Cardiac atrium fibroblast (primary cell): ENCODE data around the gene CDYL2. TPM values are rescaled to one million over a fixed set of nuclear protein-coding genes. Genes with fewer than 3 reads are reported as not detected.

ENCODE experiments used
- total RNA-seq: library from RNA; depleted of rRNA; stranded (reverse); fragments of >200 nt; gene quantifications from 2 replicates; pipeline ENCODE4 v1.2.3, GENCODE V29; 2015

CDYL2 gene
- total RNA-seq = 2.7 and 4.4 TPM in 2 replicates

GRCh38 chr16:80804526-80805383, at the start of gene CDYL2:
CDYL2 (minus strand) TSS chr16:80804598; CDS start chr16:80804173, 425 bp downstream.

Other genes with a start within 250 kb of the CDYL2 start
- 46.4 and 52.5 TPM in 2 replicates for gene CMC2, start 202.3 kb upstream of the CDYL2 start, total RNA-seq
- gene CENPN, start 202.6 kb upstream of the CDYL2 start, total RNA-seq = 16.7 and 17.9 TPM in 2 replicates
- gene ATMIN, start 231.2 kb upstream of the CDYL2 start, total RNA-seq = 25.5 and 29.5 TPM in 2 replicates